GM23338 (cell line): ENCODE data around the gene ADPRHL1. TPM values are rescaled to one million over a fixed set of nuclear protein-coding genes. Genes with fewer than 3 reads are reported as not detected.

Source experiments
- ATAC-seq: fragments of 200-7000 bp; cut with Tn5 transposase; 3 replicates; pipeline ENCODE4 v1.9.1; 2020
- DNase-seq: peaks from one replicate; pipeline ENCODE4 v3.0.0-alpha.2; 2015; ENCODE audit warnings: low spot score
- H2AFZ ChIP-seq: fragments of 200-600 bp; sonication (generic); 2 replicates; pipeline ENCODE4 v1.8.0; 2016; ENCODE audit warnings: antibody characterized with exemption, mild to moderate bottlenecking, moderate library complexity
- H3F3A ChIP-seq: fragments of 200-600 bp; sonication (generic); replicated peaks from 2 replicates; pipeline ENCODE4 v1.8.0; 2017; ENCODE audit warnings: antibody characterized with exemption, mixed run types, low read depth
- H3K27ac ChIP-seq: fragments of 200-600 bp; sonication (generic); 2 replicates; pipeline ENCODE4 v1.6.1; 2016; ENCODE audit warnings: low read depth
- H3K27me3 ChIP-seq: fragments of 200-600 bp; sonication (generic); 2 replicates; pipeline ENCODE4 v1.8.0; 2016; ENCODE audit warnings: mild to moderate bottlenecking, mixed run types, moderate library complexity; ENCODE audit not compliant: insufficient read depth
- H3K36me3 ChIP-seq: fragments of 200-600 bp; sonication (generic); 2 replicates; pipeline ENCODE4 v1.8.0; 2016; ENCODE audit warnings: mild to moderate bottlenecking; ENCODE audit not compliant: insufficient read depth
- H3K4me1 ChIP-seq: fragments of 200-600 bp; sonication (generic); 2 replicates; pipeline ENCODE4 v1.8.0; 2016; ENCODE audit warnings: mild to moderate bottlenecking, moderate library complexity; ENCODE audit not compliant: insufficient read depth
- H3K4me2 ChIP-seq: fragments of 200-600 bp; sonication (generic); 2 replicates; pipeline ENCODE4 v1.7.1; 2017; ENCODE audit warnings: mixed run types
- H3K4me3 ChIP-seq: fragments of 200-600 bp; sonication (generic); 2 replicates; pipeline ENCODE4 v1.6.1; 2016; ENCODE audit warnings: mixed run types
- H3K79me2 ChIP-seq: fragments of 200-600 bp; sonication (generic); replicated peaks from 2 replicates; pipeline ENCODE4 v1.8.0; 2017; ENCODE audit warnings: mild to moderate bottlenecking; ENCODE audit not compliant: insufficient read depth
- H3K9me2 ChIP-seq: fragments of 200-600 bp; sonication (generic); 2 replicates; pipeline ENCODE4 v1.8.0; 2017; ENCODE audit not compliant: insufficient read depth
- H4K20me1 ChIP-seq: fragments of 200-600 bp; sonication (generic); replicated peaks from 2 replicates; pipeline ENCODE4 v1.8.0; 2017; ENCODE audit warnings: mild to moderate bottlenecking; ENCODE audit not compliant: insufficient read depth
- H3K27ac Mint-ChIP-seq: 2 replicates; pipeline ENCODE4 v1.8.0; 2020; ENCODE audit warnings: inconsistent platforms, mild to moderate bottlenecking, moderate library complexity, mixed read lengths
- H3K27me3 Mint-ChIP-seq: 3 replicates; pipeline ENCODE4 v1.8.0; 2022; ENCODE audit warnings: low read depth, mild to moderate bottlenecking, moderate library complexity, mixed read lengths, inconsistent platforms; ENCODE audit not compliant: insufficient read depth, poor library complexity
- H3K36me3 Mint-ChIP-seq: 3 replicates; pipeline ENCODE4 v1.8.0; 2021; ENCODE audit warnings: low read depth, mild to moderate bottlenecking, inconsistent platforms, moderate library complexity, mixed read lengths
- H3K4me1 Mint-ChIP-seq: 3 replicates; pipeline ENCODE4 v1.8.0; 2020; ENCODE audit warnings: mild to moderate bottlenecking, inconsistent platforms, mixed read lengths
- H3K4me3 Mint-ChIP-seq: 3 replicates; pipeline ENCODE4 v1.8.0; 2021; ENCODE audit warnings: moderate library complexity, mild to moderate bottlenecking, inconsistent platforms, mixed read lengths
- H3K9me3 Mint-ChIP-seq: 3 replicates; pipeline ENCODE4 v1.8.0; 2020; ENCODE audit warnings: moderate library complexity, mild to moderate bottlenecking, inconsistent platforms, mixed read lengths
- CREB1 ChIP-seq: fragments of 250-450 bp; sonication (Bioruptor Pico); IDR thresholded peaks from 2 replicates; pipeline ENCODE4 v1.5.0; 2020; ENCODE audit warnings: low read depth, mild to moderate bottlenecking, moderate library complexity
- CTCF ChIP-seq, 2 experiments: fragments of 200-600 bp in 1 of 2; sonication (generic) in 1 of 2; conservative IDR thresholded peaks; 2 replicates each; pipeline versions ENCODE4 v1.5.1 to v1.6.1; 2016 to 2017; ENCODE audit warnings: antibody characterized with exemption in 2 of 2, low read depth in 2 of 2, mild to moderate bottlenecking in 2 of 2, moderate library complexity in 1 of 2
- EZH2 ChIP-seq: fragments of 200-600 bp; sonication (generic); IDR thresholded peaks from one replicate; pipeline ENCODE4 v1.8.0; 2017; ENCODE audit warnings: antibody characterized with exemption, mild to moderate bottlenecking, low read depth; ENCODE audit not compliant: unreplicated experiment
- EZH2phosphoT487 ChIP-seq: fragments of 200-600 bp; sonication (generic); IDR thresholded peaks from one replicate; pipeline ENCODE4 v1.8.1; 2018; ENCODE audit warnings: antibody characterized with exemption; ENCODE audit not compliant: unreplicated experiment
- JUNB ChIP-seq: IDR thresholded peaks from one replicate; pipeline ENCODE4 v1.6.1; 2016; ENCODE audit warnings: antibody characterized with exemption; ENCODE audit not compliant: unreplicated experiment
- NANOG ChIP-seq: IDR thresholded peaks from 2 replicates; pipeline ENCODE4 v1.6.1; 2016; ENCODE audit warnings: antibody characterized with exemption, borderline replicate concordance
- POLR2AphosphoS5 ChIP-seq: IDR thresholded peaks from 2 replicates; pipeline ENCODE4 v1.6.1; 2016; ENCODE audit warnings: antibody characterized with exemption, low read depth
- STAT1 ChIP-seq: IDR thresholded peaks from one replicate; pipeline ENCODE4 v1.6.1; 2016; ENCODE audit warnings: antibody characterized with exemption; ENCODE audit not compliant: unreplicated experiment
- ZNF114 ChIP-seq: fragments of 250-450 bp; sonication (Bioruptor Pico); IDR thresholded peaks from 2 replicates; pipeline ENCODE4 v1.5.0; 2020; ENCODE audit warnings: mild to moderate bottlenecking, moderate library complexity
- ZNF331 ChIP-seq: fragments of 250-450 bp; sonication (Bioruptor Pico); IDR thresholded peaks from 2 replicates; pipeline ENCODE4 v1.5.0; 2020; ENCODE audit warnings: low read depth, mild to moderate bottlenecking, moderate library complexity
- polyA plus RNA-seq: library from polyadenylated mRNA; unstranded; fragments of >200 nt; fragmentation: Nextera tagmentation; extraction: Ambion mirVana; gene quantifications from 2 replicates; pipeline ENCODE4 v1.2.1, GENCODE V29; 2016
- total RNA-seq: library from RNA; depleted of rRNA; stranded (reverse); fragments of >200 nt; shearing (Covaris generic); gene quantifications from 2 replicates; pipeline ENCODE4 v1.2.3, GENCODE V29; 2014
- TF ChIP-seq, protein P1 (sequence below): IDR thresholded peaks from one replicate; pipeline ENCODE4 v1.6.1; 2018; ENCODE audit warnings: antibody characterized with exemption; ENCODE audit not compliant: unreplicated experiment
- TF ChIP-seq, protein P2 (sequence below): IDR thresholded peaks from 2 replicates; pipeline ENCODE4 v1.6.1; 2016; ENCODE audit warnings: antibody characterized with exemption
- TF ChIP-seq, protein P3 (sequence below): fragments of 250-450 bp; sonication (Bioruptor Pico); IDR thresholded peaks from 2 replicates; pipeline ENCODE4 v1.5.0; 2020; ENCODE audit warnings: mild to moderate bottlenecking, moderate library complexity

The ADPRHL1 gene
- total and polyA plus RNA-seq, 2 experiments from 2014 or later = 0.80 to 1.0 TPM

DNA sequence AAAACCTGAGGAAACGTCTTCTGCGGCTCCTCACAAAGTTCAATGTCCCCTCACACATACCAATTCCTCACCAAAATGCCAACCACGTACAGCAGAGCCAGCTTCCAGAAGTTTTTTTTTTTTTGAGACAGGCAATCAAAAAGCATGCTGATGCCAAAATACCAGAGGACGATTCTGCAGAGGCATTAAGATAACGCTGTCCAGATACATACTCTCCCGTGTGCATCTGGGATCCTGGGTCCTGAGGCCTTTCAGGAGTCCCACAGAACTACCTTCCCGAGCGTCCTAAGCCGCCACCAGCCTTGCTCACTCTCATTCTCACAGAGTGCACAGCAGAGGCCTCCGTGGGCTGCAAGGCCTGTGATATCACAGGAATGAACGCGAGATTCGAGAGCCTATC is 32.3 kb upstream of the ADPRHL1 start:
- Histone ChIP-seq H3K27me3 (no peaks in the 10 kb centered on the region), H3K4me1 (peaks cover 41% of the 10 kb centered on the region), H2AFZ (no peak overlapping the region), H3K9me2 (no peaks in the 10 kb centered on the region), H4K20me1 (peaks cover 75% of the 10 kb centered on the region), H3K36me3 (no peaks in the 10 kb centered on the region; the same call in 1 of the 2 replicates), H3K79me2 (peaks cover 97% of the 10 kb centered on the region), H3F3A (0 out of 2 replicates have a peak, but pooled peaks cover 5% of the 10 kb centered on the region), H3K27ac (no peak overlapping the region), H3K4me3 (no peak overlapping the region), H3K4me2 (no peak overlapping the region)
- H3K4me3 Mint-ChIP-seq = no peak overlapping the region
- TF ChIP-seq STAT1 (no peak), JUNB (no peak), ZNF114 (no peak), ZNF331 (CRISPR knock-in tag) (no peak), CTCF (conservative IDR thresholded peaks at IDR 0.05; ENCODE audit: low read depth in 2 of 2) (no peak), CREB1 (CRISPR knock-in tag) (no peak), EZH2 (no peak), POLR2AphosphoS5 (no peak), EZH2phosphoT487 (no peak), NANOG (no peak)
- TF ChIP-seq, protein P1, sequence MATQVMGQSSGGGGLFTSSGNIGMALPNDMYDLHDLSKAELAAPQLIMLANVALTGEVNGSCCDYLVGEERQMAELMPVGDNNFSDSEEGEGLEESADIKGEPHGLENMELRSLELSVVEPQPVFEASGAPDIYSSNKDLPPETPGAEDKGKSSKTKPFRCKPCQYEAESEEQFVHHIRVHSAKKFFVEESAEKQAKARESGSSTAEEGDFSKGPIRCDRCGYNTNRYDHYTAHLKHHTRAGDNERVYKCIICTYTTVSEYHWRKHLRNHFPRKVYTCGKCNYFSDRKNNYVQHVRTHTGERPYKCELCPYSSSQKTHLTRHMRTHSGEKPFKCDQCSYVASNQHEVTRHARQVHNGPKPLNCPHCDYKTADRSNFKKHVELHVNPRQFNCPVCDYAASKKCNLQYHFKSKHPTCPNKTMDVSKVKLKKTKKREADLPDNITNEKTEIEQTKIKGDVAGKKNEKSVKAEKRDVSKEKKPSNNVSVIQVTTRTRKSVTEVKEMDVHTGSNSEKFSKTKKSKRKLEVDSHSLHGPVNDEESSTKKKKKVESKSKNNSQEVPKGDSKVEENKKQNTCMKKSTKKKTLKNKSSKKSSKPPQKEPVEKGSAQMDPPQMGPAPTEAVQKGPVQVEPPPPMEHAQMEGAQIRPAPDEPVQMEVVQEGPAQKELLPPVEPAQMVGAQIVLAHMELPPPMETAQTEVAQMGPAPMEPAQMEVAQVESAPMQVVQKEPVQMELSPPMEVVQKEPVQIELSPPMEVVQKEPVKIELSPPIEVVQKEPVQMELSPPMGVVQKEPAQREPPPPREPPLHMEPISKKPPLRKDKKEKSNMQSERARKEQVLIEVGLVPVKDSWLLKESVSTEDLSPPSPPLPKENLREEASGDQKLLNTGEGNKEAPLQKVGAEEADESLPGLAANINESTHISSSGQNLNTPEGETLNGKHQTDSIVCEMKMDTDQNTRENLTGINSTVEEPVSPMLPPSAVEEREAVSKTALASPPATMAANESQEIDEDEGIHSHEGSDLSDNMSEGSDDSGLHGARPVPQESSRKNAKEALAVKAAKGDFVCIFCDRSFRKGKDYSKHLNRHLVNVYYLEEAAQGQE = no peak
- TF ChIP-seq, protein P2, sequence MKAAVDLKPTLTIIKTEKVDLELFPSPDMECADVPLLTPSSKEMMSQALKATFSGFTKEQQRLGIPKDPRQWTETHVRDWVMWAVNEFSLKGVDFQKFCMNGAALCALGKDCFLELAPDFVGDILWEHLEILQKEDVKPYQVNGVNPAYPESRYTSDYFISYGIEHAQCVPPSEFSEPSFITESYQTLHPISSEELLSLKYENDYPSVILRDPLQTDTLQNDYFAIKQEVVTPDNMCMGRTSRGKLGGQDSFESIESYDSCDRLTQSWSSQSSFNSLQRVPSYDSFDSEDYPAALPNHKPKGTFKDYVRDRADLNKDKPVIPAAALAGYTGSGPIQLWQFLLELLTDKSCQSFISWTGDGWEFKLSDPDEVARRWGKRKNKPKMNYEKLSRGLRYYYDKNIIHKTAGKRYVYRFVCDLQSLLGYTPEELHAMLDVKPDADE = no peak
- TF ChIP-seq, protein P3, sequence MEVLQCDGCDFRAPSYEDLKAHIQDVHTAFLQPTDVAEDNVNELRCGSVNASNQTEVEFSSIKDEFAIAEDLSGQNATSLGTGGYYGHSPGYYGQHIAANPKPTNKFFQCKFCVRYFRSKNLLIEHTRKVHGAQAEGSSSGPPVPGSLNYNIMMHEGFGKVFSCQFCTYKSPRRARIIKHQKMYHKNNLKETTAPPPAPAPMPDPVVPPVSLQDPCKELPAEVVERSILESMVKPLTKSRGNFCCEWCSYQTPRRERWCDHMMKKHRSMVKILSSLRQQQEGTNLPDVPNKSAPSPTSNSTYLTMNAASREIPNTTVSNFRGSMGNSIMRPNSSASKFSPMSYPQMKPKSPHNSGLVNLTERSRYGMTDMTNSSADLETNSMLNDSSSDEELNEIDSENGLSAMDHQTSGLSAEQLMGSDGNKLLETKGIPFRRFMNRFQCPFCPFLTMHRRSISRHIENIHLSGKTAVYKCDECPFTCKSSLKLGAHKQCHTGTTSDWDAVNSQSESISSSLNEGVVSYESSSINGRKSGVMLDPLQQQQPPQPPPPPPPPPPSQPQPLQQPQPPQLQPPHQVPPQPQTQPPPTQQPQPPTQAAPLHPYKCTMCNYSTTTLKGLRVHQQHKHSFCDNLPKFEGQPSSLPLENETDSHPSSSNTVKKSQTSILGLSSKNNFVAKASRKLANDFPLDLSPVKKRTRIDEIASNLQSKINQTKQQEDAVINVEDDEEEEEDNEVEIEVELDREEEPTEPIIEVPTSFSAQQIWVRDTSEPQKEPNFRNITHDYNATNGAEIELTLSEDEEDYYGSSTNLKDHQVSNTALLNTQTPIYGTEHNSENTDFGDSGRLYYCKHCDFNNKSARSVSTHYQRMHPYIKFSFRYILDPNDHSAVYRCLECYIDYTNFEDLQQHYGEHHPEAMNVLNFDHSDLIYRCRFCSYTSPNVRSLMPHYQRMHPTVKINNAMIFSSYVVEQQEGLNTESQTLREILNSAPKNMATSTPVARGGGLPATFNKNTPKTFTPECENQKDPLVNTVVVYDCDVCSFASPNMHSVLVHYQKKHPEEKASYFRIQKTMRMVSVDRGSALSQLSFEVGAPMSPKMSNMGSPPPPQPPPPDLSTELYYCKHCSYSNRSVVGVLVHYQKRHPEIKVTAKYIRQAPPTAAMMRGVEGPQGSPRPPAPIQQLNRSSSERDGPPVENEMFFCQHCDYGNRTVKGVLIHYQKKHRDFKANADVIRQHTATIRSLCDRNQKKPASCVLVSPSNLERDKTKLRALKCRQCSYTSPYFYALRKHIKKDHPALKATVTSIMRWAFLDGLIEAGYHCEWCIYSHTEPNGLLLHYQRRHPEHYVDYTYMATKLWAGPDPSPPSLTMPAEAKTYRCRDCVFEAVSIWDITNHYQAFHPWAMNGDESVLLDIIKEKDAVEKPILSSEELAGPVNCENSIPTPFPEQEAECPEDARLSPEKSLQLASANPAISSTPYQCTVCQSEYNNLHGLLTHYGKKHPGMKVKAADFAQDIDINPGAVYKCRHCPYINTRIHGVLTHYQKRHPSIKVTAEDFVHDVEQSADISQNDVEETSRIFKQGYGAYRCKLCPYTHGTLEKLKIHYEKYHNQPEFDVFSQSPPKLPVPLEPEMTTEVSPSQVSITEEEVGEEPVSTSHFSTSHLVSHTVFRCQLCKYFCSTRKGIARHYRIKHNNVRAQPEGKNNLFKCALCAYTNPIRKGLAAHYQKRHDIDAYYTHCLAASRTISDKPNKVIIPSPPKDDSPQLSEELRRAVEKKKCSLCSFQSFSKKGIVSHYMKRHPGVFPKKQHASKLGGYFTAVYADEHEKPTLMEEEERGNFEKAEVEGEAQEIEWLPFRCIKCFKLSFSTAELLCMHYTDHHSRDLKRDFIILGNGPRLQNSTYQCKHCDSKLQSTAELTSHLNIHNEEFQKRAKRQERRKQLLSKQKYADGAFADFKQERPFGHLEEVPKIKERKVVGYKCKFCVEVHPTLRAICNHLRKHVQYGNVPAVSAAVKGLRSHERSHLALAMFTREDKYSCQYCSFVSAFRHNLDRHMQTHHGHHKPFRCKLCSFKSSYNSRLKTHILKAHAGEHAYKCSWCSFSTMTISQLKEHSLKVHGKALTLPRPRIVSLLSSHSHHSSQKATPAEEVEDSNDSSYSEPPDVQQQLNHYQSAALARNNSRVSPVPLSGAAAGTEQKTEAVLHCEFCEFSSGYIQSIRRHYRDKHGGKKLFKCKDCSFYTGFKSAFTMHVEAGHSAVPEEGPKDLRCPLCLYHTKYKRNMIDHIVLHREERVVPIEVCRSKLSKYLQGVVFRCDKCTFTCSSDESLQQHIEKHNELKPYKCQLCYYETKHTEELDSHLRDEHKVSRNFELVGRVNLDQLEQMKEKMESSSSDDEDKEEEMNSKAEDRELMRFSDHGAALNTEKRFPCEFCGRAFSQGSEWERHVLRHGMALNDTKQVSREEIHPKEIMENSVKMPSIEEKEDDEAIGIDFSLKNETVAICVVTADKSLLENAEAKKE (CRISPR knock-in tag) = no peak
- peaks cover 50% of the 10 kb centered on the region for H3K4me1 Mint-ChIP-seq
- peaks cover under 1% of the 10 kb centered on the region; the same call in 2 of the 3 replicates for H3K36me3 Mint-ChIP-seq
- H3K9me3 Mint-ChIP-seq = no peaks in the 10 kb centered on the region; the same call in 2 of the 3 replicates
- DNase-seq (no peak), ATAC-seq (no peak)
- peaks cover 5% of the 10 kb centered on the region for H3K27me3 Mint-ChIP-seq
- no peak overlapping the region for H3K27ac Mint-ChIP-seq
